WTC11 (cell line): Measurements from ENCODE around the gene PSKH1. TPM values are rescaled to one million over a fixed set of nuclear protein-coding genes. Genes with fewer than 3 reads are reported as not detected.

Experiments
- ATAC-seq: fragments of 200-7000 bp; cut with Tn5 transposase; 2 replicates; pipeline ENCODE4 v1.10.0; 2021; ENCODE audit warnings: mild to moderate bottlenecking, moderate library complexity
- CTCF ChIA-PET: fragments of 300-600 bp; sonication (Branson Sonifier 250); formaldehyde crosslinking; loops from one replicate; lab custom pipeline; 2021; ENCODE audit warnings: antibody characterized with exemption; lab: Charles Lee
- POLR2A ChIA-PET: fragments of 350-600 bp; sonication (Branson Sonifier 250); formaldehyde crosslinking; loops from one replicate; lab custom pipeline; 2021; ENCODE audit warnings: antibody characterized with exemption; lab: Charles Lee
- DNase-seq: peaks from one replicate; pipeline ENCODE4 v3.0.0; 2021; ENCODE audit warnings: low spot score
- H3K27ac Mint-ChIP-seq: 2 replicates; pipeline ENCODE4 v1.8.0; 2021; ENCODE audit warnings: mixed read lengths
- H3K27me3 Mint-ChIP-seq: 2 replicates; pipeline ENCODE4 v1.8.0; 2021; ENCODE audit warnings: low read depth, mild to moderate bottlenecking, moderate library complexity, mixed read lengths
- H3K36me3 Mint-ChIP-seq: 2 replicates; pipeline ENCODE4 v1.8.0; 2021; ENCODE audit warnings: mixed read lengths
- H3K4me1 Mint-ChIP-seq: 2 replicates; pipeline ENCODE4 v1.8.0; 2022; ENCODE audit warnings: mixed read lengths
- H3K4me3 Mint-ChIP-seq: 2 replicates; pipeline ENCODE4 v1.8.0; 2021; ENCODE audit warnings: mild to moderate bottlenecking, moderate library complexity, mixed read lengths
- H3K9me3 Mint-ChIP-seq: 2 replicates; pipeline ENCODE4 v1.8.0; 2021; ENCODE audit warnings: mixed read lengths
- ELF4 ChIP-seq: sonication (generic); formaldehyde crosslinking; IDR thresholded peaks from 2 replicates; pipeline ENCODE4 v1.8.1; 2022; ENCODE audit warnings: low read depth, mild to moderate bottlenecking, moderate library complexity, missing genetic modification reagents
- ESRRA ChIP-seq: sonication (generic); formaldehyde crosslinking; IDR thresholded peaks from 2 replicates; pipeline ENCODE4 v1.8.1; 2022; ENCODE audit warnings: mild to moderate bottlenecking, missing genetic modification reagents, borderline replicate concordance
- ETV6 ChIP-seq: sonication (generic); formaldehyde crosslinking; IDR thresholded peaks from 2 replicates; pipeline ENCODE4 v1.8.1; 2022; ENCODE audit warnings: mild to moderate bottlenecking, missing genetic modification reagents
- FOXJ3 ChIP-seq: sonication (generic); formaldehyde crosslinking; IDR thresholded peaks from 2 replicates; pipeline ENCODE4 v1.9.0; 2021; ENCODE audit warnings: missing genetic modification reagents, mild to moderate bottlenecking, borderline replicate concordance
- HMGXB4 ChIP-seq: sonication (generic); formaldehyde crosslinking; IDR thresholded peaks from 2 replicates; pipeline ENCODE4 v1.8.1; 2023; ENCODE audit warnings: mild to moderate bottlenecking, moderate library complexity, missing genetic modification reagents
- KAT7 ChIP-seq: sonication (generic); formaldehyde crosslinking; IDR thresholded peaks from 2 replicates; pipeline ENCODE4 v1.8.1; 2023; ENCODE audit warnings: missing genetic modification reagents, mild to moderate bottlenecking, borderline replicate concordance
- MAX ChIP-seq: sonication (generic); formaldehyde crosslinking; IDR thresholded peaks from 2 replicates; pipeline ENCODE4 v1.8.0; 2022; ENCODE audit warnings: mild to moderate bottlenecking, missing genetic modification reagents
- RELA ChIP-seq: sonication (generic); formaldehyde crosslinking; IDR thresholded peaks from 2 replicates; pipeline ENCODE4 v1.8.1; 2022; ENCODE audit warnings: missing genetic modification reagents, mild to moderate bottlenecking, borderline replicate concordance
- TP53 ChIP-seq: sonication (generic); formaldehyde crosslinking; IDR thresholded peaks from 2 replicates; pipeline ENCODE4 v1.8.1; 2023; ENCODE audit warnings: mild to moderate bottlenecking, missing genetic modification reagents
- ZBTB21 ChIP-seq: sonication (generic); formaldehyde crosslinking; IDR thresholded peaks from 2 replicates; pipeline ENCODE4 v1.8.1; 2023; ENCODE audit warnings: mild to moderate bottlenecking, missing genetic modification reagents, borderline replicate concordance
- ZNF512 ChIP-seq: sonication (generic); formaldehyde crosslinking; IDR thresholded peaks from 2 replicates; pipeline ENCODE4 v1.8.1; 2022; ENCODE audit warnings: missing genetic modification reagents, borderline replicate concordance
- total RNA-seq: library from RNA; stranded (reverse); gene quantifications from 3 replicates; pipeline ENCODE4 v1.2.3, GENCODE V29; 2021
- TF ChIP-seq, protein P1 (sequence below): sonication (generic); formaldehyde crosslinking; IDR thresholded peaks from 2 replicates; pipeline ENCODE4 v1.8.0; 2022; ENCODE audit warnings: mild to moderate bottlenecking, missing genetic modification reagents
- TF ChIP-seq, protein P2 (sequence below): fragments of 250-450 bp; sonication (Bioruptor Pico); IDR thresholded peaks from 2 replicates; pipeline ENCODE4 v1.9.0; 2021; ENCODE audit warnings: moderate library complexity, mild to moderate bottlenecking, inconsistent platforms, borderline replicate concordance
- TF ChIP-seq, protein P3 (sequence below): fragments of 250-450 bp; sonication (Bioruptor Pico); IDR thresholded peaks from 2 replicates; pipeline ENCODE4 v1.9.0; 2021; ENCODE audit warnings: mild to moderate bottlenecking, borderline replicate concordance
- TF ChIP-seq, protein P4 (sequence below): sonication (generic); formaldehyde crosslinking; IDR thresholded peaks from 2 replicates; pipeline ENCODE4 v1.8.0; 2023; ENCODE audit warnings: missing genetic modification reagents
- TF ChIP-seq, protein P5 (sequence below): sonication (generic); formaldehyde crosslinking; IDR thresholded peaks from 2 replicates; pipeline ENCODE4 v1.8.1; 2023; ENCODE audit warnings: mild to moderate bottlenecking, missing genetic modification reagents

Gene PSKH1
- total RNA-seq, 1 experiment from 2014 or later = 32.6 TPM

GRCh38 chr16:67923414-67924116, 30.5 kb downstream of the PSKH1 start:
- CTCF ChIA-PET = interaction anchor here (0.6 to 1.8 kb wide), 5 partner anchors 12 to 290 kb away, joined by 3 to 12 read pairs (median 4); no protein-coding TSS in a partner anchor
- no peak for ATAC-seq

DNA sequence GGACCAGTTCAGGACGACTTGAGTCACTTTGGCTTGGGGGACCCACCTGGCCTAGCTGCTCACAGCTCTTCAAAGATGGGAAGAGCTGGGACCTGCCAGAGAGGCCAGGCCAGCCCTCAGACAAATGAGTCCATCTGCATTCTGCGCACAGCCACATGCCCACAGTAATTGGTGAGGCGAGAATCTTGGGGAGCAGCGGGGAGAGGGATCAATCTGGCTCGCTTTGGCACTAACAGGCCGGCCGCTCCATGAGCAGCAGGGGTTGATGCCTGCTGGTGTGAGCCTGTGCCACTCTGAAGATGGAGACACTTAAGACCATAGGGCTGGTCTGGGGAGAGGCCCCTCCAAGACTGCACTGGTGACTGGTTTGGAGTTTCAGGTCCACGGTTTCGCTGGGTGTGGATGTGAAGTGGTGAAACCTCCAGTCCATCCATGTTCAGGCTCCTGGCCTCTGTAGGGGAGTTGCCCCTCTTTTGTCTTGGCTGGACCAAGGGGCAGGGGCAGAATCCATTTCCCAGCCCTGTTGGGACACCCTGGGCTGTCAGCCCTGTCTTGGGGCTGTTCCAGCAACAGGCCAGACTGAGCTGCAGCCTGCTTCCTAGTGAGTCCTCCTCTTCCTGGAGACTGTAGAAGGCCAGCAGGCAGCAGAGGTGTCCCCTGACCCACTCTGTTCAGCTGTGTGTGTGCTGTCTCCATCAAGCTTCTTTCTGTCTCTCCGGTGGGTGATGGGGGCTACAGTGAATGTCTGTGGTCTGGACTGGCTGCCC, 31.3 kb downstream of the PSKH1 start:
- no peaks in the 10 kb centered on the region for H3K36me3 Mint-ChIP-seq
- H3K27me3 Mint-ChIP-seq = no peaks in the 10 kb centered on the region; the same call in 1 of the 2 replicates
- no peak for ATAC-seq
- H3K4me3 Mint-ChIP-seq = no peak overlapping the region
- peaks cover 21% of the 10 kb centered on the region for H3K4me1 Mint-ChIP-seq
- TF ChIP-seq RELA (CRISPR knock-in tag) (no peak), ETV6 (CRISPR knock-in tag) (no peak), ESRRA (no peak), ZNF512 (CRISPR knock-in tag) (no peak), TP53 (no peak), FOXJ3 (no peak), MAX (CRISPR knock-in tag) (no peak)
- TF ChIP-seq, protein P1, sequence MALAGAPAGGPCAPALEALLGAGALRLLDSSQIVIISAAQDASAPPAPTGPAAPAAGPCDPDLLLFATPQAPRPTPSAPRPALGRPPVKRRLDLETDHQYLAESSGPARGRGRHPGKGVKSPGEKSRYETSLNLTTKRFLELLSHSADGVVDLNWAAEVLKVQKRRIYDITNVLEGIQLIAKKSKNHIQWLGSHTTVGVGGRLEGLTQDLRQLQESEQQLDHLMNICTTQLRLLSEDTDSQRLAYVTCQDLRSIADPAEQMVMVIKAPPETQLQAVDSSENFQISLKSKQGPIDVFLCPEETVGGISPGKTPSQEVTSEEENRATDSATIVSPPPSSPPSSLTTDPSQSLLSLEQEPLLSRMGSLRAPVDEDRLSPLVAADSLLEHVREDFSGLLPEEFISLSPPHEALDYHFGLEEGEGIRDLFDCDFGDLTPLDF = no peak
- TF ChIP-seq, protein P2, sequence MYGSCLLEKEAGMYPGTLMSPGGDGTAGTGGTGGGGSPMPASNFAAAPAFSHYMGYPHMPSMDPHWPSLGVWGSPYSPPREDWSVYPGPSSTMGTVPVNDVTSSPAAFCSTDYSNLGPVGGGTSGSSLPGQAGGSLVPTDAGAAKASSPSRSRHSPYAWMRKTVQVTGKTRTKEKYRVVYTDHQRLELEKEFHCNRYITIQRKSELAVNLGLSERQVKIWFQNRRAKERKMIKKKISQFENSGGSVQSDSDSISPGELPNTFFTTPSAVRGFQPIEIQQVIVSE = no peak
- TF ChIP-seq, protein P3, sequence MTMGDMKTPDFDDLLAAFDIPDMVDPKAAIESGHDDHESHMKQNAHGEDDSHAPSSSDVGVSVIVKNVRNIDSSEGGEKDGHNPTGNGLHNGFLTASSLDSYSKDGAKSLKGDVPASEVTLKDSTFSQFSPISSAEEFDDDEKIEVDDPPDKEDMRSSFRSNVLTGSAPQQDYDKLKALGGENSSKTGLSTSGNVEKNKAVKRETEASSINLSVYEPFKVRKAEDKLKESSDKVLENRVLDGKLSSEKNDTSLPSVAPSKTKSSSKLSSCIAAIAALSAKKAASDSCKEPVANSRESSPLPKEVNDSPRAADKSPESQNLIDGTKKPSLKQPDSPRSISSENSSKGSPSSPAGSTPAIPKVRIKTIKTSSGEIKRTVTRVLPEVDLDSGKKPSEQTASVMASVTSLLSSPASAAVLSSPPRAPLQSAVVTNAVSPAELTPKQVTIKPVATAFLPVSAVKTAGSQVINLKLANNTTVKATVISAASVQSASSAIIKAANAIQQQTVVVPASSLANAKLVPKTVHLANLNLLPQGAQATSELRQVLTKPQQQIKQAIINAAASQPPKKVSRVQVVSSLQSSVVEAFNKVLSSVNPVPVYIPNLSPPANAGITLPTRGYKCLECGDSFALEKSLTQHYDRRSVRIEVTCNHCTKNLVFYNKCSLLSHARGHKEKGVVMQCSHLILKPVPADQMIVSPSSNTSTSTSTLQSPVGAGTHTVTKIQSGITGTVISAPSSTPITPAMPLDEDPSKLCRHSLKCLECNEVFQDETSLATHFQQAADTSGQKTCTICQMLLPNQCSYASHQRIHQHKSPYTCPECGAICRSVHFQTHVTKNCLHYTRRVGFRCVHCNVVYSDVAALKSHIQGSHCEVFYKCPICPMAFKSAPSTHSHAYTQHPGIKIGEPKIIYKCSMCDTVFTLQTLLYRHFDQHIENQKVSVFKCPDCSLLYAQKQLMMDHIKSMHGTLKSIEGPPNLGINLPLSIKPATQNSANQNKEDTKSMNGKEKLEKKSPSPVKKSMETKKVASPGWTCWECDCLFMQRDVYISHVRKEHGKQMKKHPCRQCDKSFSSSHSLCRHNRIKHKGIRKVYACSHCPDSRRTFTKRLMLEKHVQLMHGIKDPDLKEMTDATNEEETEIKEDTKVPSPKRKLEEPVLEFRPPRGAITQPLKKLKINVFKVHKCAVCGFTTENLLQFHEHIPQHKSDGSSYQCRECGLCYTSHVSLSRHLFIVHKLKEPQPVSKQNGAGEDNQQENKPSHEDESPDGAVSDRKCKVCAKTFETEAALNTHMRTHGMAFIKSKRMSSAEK (CRISPR knock-in tag) = no peak
- TF ChIP-seq, protein P4, sequence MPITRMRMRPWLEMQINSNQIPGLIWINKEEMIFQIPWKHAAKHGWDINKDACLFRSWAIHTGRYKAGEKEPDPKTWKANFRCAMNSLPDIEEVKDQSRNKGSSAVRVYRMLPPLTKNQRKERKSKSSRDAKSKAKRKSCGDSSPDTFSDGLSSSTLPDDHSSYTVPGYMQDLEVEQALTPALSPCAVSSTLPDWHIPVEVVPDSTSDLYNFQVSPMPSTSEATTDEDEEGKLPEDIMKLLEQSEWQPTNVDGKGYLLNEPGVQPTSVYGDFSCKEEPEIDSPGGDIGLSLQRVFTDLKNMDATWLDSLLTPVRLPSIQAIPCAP (CRISPR knock-in tag) = no peak
- DNase-seq = no peak
- H3K27ac Mint-ChIP-seq = no peak overlapping the region; the same call in 1 of the 2 replicates
- ChIA-PET POLR2A (interaction anchor here (1.5 kb wide), 1 partner anchor 11 kb away, joined by 3 read pairs; no protein-coding TSS in a partner anchor), CTCF (interaction anchor here (0.7 to 9.2 kb wide), 7 partner anchors 9 to 108 kb away, joined by 3 to 144 read pairs (median 4); partner anchors contain the start of gene NRN1L)
- H3K9me3 Mint-ChIP-seq = no peaks in the 10 kb centered on the region

More at GRCh38 chr16:67923414-67924116, 30.5 kb downstream of the PSKH1 start:
- DNase-seq = no peak
- Mint-ChIP-seq H3K36me3 (no peaks in the 10 kb centered on the region), H3K27ac (no peak overlapping the region), H3K4me1 (peaks cover 21% of the 10 kb centered on the region), H3K4me3 (no peak overlapping the region), H3K27me3 (no peaks in the 10 kb centered on the region; the same call in 1 of the 2 replicates), H3K9me3 (no peaks in the 10 kb centered on the region)
- POLR2A ChIA-PET = no interaction called here
- TF ChIP-seq ELF4 (CRISPR knock-in tag) (no peak), KAT7 (CRISPR knock-in tag) (no peak), HMGXB4 (no peak), ZBTB21 (CRISPR knock-in tag) (no peak)
- TF ChIP-seq, protein P5, sequence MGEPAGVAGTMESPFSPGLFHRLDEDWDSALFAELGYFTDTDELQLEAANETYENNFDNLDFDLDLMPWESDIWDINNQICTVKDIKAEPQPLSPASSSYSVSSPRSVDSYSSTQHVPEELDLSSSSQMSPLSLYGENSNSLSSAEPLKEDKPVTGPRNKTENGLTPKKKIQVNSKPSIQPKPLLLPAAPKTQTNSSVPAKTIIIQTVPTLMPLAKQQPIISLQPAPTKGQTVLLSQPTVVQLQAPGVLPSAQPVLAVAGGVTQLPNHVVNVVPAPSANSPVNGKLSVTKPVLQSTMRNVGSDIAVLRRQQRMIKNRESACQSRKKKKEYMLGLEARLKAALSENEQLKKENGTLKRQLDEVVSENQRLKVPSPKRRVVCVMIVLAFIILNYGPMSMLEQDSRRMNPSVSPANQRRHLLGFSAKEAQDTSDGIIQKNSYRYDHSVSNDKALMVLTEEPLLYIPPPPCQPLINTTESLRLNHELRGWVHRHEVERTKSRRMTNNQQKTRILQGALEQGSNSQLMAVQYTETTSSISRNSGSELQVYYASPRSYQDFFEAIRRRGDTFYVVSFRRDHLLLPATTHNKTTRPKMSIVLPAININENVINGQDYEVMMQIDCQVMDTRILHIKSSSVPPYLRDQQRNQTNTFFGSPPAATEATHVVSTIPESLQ = no peak
